SU-DHL-6 (cell line): ENCODE measurements around the gene METTL13.

ENCODE experiments used
- H2AFZ ChIP-seq: fragments of 200-600 bp; sonication (generic); 2 replicates; pipeline ENCODE4 v1.6.1; 2014; ENCODE audit warnings: low read depth, mild to moderate bottlenecking, moderate library complexity, mixed read lengths, antibody characterized with exemption, low read length; ENCODE audit not compliant: severe bottlenecking
- H3F3A ChIP-seq: fragments of 200-600 bp; shearing (Covaris generic); 2 replicates; pipeline ENCODE4 v1.6.0; 2016; ENCODE audit warnings: antibody characterized with exemption, mild to moderate bottlenecking; ENCODE audit not compliant: insufficient read depth
- H3K27ac ChIP-seq: fragments of 200-600 bp; sonication (generic); 2 replicates; pipeline ENCODE4 v1.5.1; 2016; ENCODE audit warnings: low read depth, mild to moderate bottlenecking, low read length, moderate library complexity, mixed read lengths
- H3K27me3 ChIP-seq: fragments of 200-600 bp; sonication (generic), shearing (Covaris generic); 2 replicates; pipeline ENCODE4 v1.6.0; 2014; ENCODE audit warnings: mild to moderate bottlenecking, low read length
- H3K36me3 ChIP-seq: fragments of 200-600 bp; sonication (generic); 2 replicates; pipeline ENCODE4 v1.6.1; 2014; ENCODE audit warnings: mild to moderate bottlenecking, low read length, mixed read lengths
- H3K4me2 ChIP-seq: fragments of 300-600, 200-600 bp; shearing (Covaris generic), sonication (generic); 2 replicates; pipeline ENCODE4 v1.6.0; 2014; ENCODE audit warnings: low read length, low read depth, mild to moderate bottlenecking; ENCODE audit not compliant: poor library complexity, severe bottlenecking
- H3K4me3 ChIP-seq: fragments of 200-600 bp; sonication (generic); 2 replicates; pipeline ENCODE4 v1.5.1; 2014; ENCODE audit warnings: antibody characterized with exemption, low read length, mild to moderate bottlenecking, mixed read lengths; ENCODE audit not compliant: insufficient read depth, poor library complexity, severe bottlenecking
- H3K79me2 ChIP-seq: fragments of 200-600 bp; sonication (generic); 2 replicates; pipeline ENCODE4 v1.6.1; 2014; ENCODE audit warnings: mild to moderate bottlenecking, low read length, moderate library complexity; ENCODE audit not compliant: insufficient read depth
- H3K9ac ChIP-seq: fragments of 200-600 bp; sonication (generic); 2 replicates; pipeline ENCODE4 v1.7.0; 2014; ENCODE audit warnings: mild to moderate bottlenecking, low read length
- H3K9me2 ChIP-seq: fragments of 200-600 bp; sonication (generic); replicated peaks from 2 replicates; pipeline ENCODE4 v1.6.1; 2014; ENCODE audit warnings: low read length; ENCODE audit not compliant: insufficient read depth
- H3K9me3 ChIP-seq: fragments of 200-600 bp; sonication (generic); 2 replicates; pipeline ENCODE4 v1.6.1; 2014; ENCODE audit warnings: low read length, mixed read lengths; ENCODE audit not compliant: insufficient read depth
- H4K20me1 ChIP-seq: fragments of 200-600 bp; sonication (generic); 2 replicates; pipeline ENCODE4 v1.6.1; 2014; ENCODE audit warnings: low read depth, mild to moderate bottlenecking, antibody characterized with exemption, low read length, moderate library complexity, mixed read lengths
- CTCF ChIP-seq: fragments of 200-600 bp; sonication (generic); IDR thresholded peaks from one replicate; pipeline ENCODE4 v1.5.1; 2017; ENCODE audit warnings: antibody characterized with exemption, mild to moderate bottlenecking, low read length, moderate library complexity; ENCODE audit not compliant: insufficient read depth, poor library complexity, severe bottlenecking
- EZH2phosphoT487 ChIP-seq: fragments of 200-600 bp; sonication (generic), shearing (Covaris generic); conservative IDR thresholded peaks from 2 replicates; pipeline ENCODE4 v1.6.1; 2018; ENCODE audit warnings: mild to moderate bottlenecking, antibody characterized with exemption, low read length, moderate library complexity, mixed read lengths

The METTL13 gene

DNA sequence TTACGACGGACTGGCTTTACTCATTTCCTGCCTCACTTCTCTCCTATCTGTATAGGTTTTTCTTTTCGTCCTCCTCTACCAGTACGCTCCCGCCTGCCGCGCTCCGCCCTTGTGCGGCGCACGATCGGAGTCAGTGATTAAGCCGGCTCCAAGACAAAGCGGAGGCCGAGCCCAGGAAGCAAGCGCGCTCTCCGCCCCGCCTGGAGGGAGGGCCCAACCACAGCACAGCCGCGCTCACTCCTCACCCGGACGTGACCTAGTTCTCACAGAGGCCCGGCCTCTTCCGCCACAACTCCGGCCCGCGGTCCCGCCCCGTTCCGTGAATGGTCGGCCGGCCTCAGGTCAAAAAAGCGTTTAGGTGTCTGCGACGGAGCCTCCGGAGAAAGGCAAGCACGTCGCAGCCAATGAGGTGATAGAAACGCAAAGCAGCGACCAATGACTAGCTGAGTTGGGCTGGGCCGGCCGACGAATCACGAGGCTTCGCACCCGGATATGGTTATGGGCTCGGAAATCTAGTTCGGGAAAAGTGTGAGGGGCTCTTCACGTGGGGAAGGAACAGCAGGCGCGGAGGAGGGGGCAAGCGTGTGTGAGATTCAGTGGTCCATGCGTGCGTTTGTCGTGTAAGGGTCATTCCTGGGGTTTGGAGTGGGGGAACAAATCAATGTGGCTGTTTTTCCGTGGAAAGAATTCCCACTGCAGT, at the start of gene METTL13:
TSS of gene METTL13 (plus strand) at position 485 of the 700 bp plus-strand sequence. CDS start 308 bp downstream, outside the sequence.
- peak within 1 kb of the TSS; percentile 88 for H3K4me3 ChIP-seq

GRCh38 chr1:171736196-171736595, 45.3 kb upstream of the METTL13 start:
- Histone ChIP-seq H3K4me2 (no peak overlapping the region), H3K79me2 (no peaks in the 10 kb centered on the region), H3K4me3 (no peak overlapping the region), H3K9me3 (no peaks in the 10 kb centered on the region), H3K9ac (no peak overlapping the region), H3K9me2 (no peaks in the 10 kb centered on the region), H4K20me1 (no peaks in the 10 kb centered on the region), H3K27me3 (no peaks in the 10 kb centered on the region), H3K27ac (no peak overlapping the region), H3F3A (peaks cover 10% of the 10 kb centered on the region; the same call in 1 of the 2 replicates), H3K36me3 (peaks cover 7% of the 10 kb centered on the region), H2AFZ (no peak overlapping the region)
- no peak for TF ChIP-seq EZH2phosphoT487
- TF ChIP-seq CTCF = no peak

More for the DNA sequence above, at the start of gene METTL13:
- TF ChIP-seq EZH2phosphoT487 (no peak), CTCF (no peak)
- Histone ChIP-seq H3K79me2 (peaks cover 42% of the 10 kb centered on the region), H3K9me3 (no peaks in the 10 kb centered on the region), H3K36me3 (peaks cover under 1% of the 10 kb centered on the region; the same call in 1 of the 2 replicates), H3K27me3 (no peaks in the 10 kb centered on the region), H3K9me2 (no peaks in the 10 kb centered on the region), H2AFZ (peak within 1 kb of the TSS; percentile 93), H4K20me1 (no peaks in the 10 kb centered on the region), H3K27ac (peak within 1 kb of the TSS; percentile 88), H3K4me2 (peak within 1 kb of the TSS; percentile 90), H3F3A (peaks cover 5% of the 10 kb centered on the region), H3K9ac (peak within 1 kb of the TSS; percentile 82)

GRCh38 chr1:171738911-171739310, 42.5 kb upstream of the METTL13 start:
- Histone ChIP-seq H3K9me2 (no peaks in the 10 kb centered on the region), H3K79me2 (no peaks in the 10 kb centered on the region), H3K27me3 (no peaks in the 10 kb centered on the region), H3F3A (peaks cover 7% of the 10 kb centered on the region; the same call in 1 of the 2 replicates), H3K9me3 (no peaks in the 10 kb centered on the region), H3K9ac (no peak overlapping the region), H3K4me2 (no peak overlapping the region), H4K20me1 (no peaks in the 10 kb centered on the region), H3K27ac (no peak overlapping the region), H3K4me3 (no peak overlapping the region), H3K36me3 (peaks cover 5% of the 10 kb centered on the region), H2AFZ (no peak overlapping the region)
- TF ChIP-seq EZH2phosphoT487 (no peak), CTCF (no peak)
